Measurements from ENCODE around the gene DIP2C. TPM values are rescaled to one million over a fixed set of nuclear protein-coding genes. Genes with fewer than 3 reads are reported as not detected.
A peak's percentile ranks its signal among the peaks of the same experiment; 100 is the strongest.
"Not testable (repeated sequence)": the region's sequence is repeated elsewhere in the genome, so short reads cannot be mapped to it uniquely, and the experiment has no call there.

The DIP2C gene
- total RNA-seq, 1 donor from 2014 or later: 16.7 TPM

GRCh38 chr10:266974-267425 lies 422.5 kb downstream of the DIP2C start:
- DNase-seq: no peak

GRCh38 chr10:265816-266588 lies 423.5 kb downstream of the DIP2C start:
- DNase-seq: not testable (repeated sequence)

- not testable (repeated sequence) for DNase-seq
Observed at GRCh38 chr10:265074-265440, 424.4 kb downstream of the DIP2C start.

GRCh38 chr10:264160-265073 lies 425.1 kb downstream of the DIP2C start:
- not testable (repeated sequence) for DNase-seq

GRCh38 chr10:260819-261429 lies 428.5 kb downstream of the DIP2C start:
- DNase-seq: no peak

- DNase-seq: no peak
Observed at GRCh38 chr10:251982-252582, 437.4 kb downstream of the DIP2C start.

- no peak for DNase-seq
Observed at GRCh38 chr10:248307-248706, 441.2 kb downstream of the DIP2C start.

- no peak for DNase-seq
Observed at GRCh38 chr10:247480-247879, 442.0 kb downstream of the DIP2C start.

- no peak for DNase-seq
Observed at GRCh38 chr10:246431-246830, 443.0 kb downstream of the DIP2C start.

- DNase-seq: no peak
Observed at GRCh38 chr10:244227-244626, 445.2 kb downstream of the DIP2C start.

- DNase-seq: peak; percentile 48
Observed at GRCh38 chr10:241966-242643, 447.4 kb downstream of the DIP2C start.

- no peak for DNase-seq
Observed at GRCh38 chr10:241451-241850, 448.0 kb downstream of the DIP2C start.

- no peak for DNase-seq
Observed at GRCh38 chr10:239109-239508, 450.4 kb downstream of the DIP2C start.

- DNase-seq: no peak
Observed at GRCh38 chr10:235915-236314, 453.6 kb downstream of the DIP2C start.

- DNase-seq: no peak
Observed at GRCh38 chr10:234708-235406, 454.6 kb downstream of the DIP2C start.

- DNase-seq: no peak
Observed at GRCh38 chr10:232878-233277, 456.6 kb downstream of the DIP2C start.

- no peak for DNase-seq
Observed at GRCh38 chr10:232061-232460, 457.4 kb downstream of the DIP2C start.

- no peak for DNase-seq
Observed at GRCh38 chr10:230758-231157, 458.7 kb downstream of the DIP2C start.

- DNase-seq: no peak
Observed at GRCh38 chr10:228366-228765, 461.1 kb downstream of the DIP2C start.

- DNase-seq: no peak
Observed at GRCh38 chr10:227014-227413, 462.5 kb downstream of the DIP2C start.

GRCh38 chr10:226018-226417 lies 463.4 kb downstream of the DIP2C start:
- DNase-seq: no peak
